Measurements from ENCODE around the gene CNTNAP2.

Gene CNTNAP2

DNA sequence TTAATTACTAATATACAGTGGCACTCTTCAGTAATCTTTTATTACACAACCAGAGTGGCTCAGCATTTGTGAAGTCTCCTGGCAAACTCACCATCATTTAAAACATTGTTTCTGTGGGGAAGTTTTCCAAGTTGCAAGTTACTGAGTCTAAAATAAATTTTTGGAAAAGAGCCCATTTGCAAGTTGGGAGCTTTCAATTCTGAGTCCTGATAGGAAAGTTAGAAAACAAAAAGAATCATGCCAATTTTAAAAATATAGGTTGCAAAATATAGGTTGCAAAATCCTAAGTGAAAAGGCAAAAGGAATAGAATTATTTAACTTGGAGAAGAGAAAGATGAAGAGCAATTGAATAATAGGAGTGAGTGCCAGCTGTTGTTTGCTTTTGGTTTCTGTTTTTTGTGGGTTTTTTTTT is 2095.1 kb downstream of the CNTNAP2 start:
- DNase-seq (ENCODE audit: low read depth), result no peak

DNA sequence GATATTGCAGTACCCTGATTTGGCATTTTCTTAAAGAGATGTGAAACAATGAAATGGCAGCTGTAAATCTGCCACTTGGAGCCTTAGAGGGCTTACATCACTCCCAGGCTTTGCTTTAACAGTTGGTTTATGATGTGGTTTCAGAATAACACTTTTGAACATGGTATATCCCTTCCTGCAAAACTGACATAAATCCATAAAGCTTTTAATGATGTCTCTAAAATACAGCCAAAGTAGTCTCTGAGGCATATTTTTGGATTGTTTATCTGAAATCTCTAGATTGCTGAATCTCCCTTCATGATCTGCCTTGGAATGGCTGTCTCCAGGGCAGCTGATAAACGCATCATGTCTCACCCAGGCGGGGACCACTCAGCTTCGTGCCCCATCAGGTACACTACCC is 2096.1 kb downstream of the CNTNAP2 start:
- DNase-seq (ENCODE audit: low read depth), result no peak

DNA sequence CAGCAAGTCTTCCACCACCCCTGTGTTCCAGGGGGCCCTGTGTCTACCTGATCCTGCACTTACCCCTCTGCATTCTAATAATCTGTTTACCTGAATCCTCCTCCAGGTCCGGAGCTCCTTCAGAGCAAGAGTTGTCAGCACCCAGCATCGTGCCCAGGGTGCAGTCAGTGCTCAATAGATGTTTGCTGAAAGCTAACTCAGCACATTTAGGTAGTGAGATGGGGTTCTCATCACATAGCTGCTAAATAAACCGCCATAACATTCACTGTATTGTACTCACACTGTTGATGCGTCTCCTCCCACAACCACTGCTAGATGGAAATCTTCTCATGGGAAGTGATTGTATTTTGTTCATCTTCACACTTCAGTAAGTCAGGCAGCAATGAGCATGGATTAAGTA is 2097.5 kb downstream of the CNTNAP2 start:
- DNase-seq (ENCODE audit: low read depth), result no peak

DNA sequence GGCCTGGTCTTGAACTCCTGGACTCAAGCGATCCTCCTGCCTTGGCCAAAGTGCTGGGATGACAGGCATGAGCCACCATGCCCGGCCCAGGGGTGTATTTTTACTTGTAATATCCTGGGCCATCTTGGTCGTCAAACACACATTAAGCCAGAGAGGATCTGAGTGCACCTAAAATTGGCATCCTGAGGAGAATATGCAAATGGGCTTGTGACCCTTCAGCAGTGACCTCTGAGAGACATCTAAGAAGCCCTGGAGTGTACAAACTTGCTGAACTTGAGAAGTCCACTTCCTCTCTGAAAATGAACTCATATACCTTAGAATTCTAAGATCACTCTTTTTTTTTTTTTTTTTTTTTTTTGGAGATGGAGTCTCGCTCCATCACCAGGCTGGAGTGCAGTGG is 2102.0 kb downstream of the CNTNAP2 start:
- DNase-seq (ENCODE audit: low read depth), result no peak

DNA sequence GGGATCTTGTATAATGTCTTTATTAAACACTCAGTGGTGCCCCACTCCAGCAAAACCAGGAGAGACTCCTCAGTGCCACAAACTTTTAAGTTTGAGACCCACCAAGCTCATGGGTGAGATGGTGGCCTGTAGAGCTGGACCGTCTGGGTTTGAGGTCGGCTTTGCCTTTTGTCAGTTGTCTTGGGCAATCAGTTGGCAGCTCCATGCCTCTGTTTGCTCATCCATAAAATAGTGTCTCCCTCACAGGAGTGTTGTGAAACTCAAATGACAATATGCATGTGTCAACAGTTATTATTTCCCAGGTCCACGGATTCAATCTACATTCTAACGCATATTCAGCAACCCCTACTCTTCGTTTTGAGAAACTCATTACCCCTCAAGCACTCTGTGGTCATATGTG is 2106.1 kb downstream of the CNTNAP2 start:
- no peak for DNase-seq (ENCODE audit: low read depth)

DNA sequence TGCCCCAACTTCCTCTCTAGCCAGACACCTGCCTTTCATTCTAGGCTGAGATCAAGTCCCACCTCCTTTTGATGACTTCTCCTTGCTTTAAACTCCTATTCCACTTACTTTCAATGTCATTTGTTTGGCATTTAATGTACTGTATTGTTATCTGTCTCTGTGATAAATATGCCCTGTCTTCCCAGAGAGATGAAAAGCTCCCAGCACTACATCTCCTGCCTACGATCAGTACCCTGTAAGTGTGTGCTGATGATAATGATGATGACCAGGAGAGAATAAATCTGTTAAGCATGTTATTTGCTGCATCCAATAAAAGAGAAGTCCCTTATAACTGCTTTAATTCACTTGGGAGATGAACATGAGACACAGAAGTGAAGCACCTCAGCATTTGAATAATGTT is 2106.6 kb downstream of the CNTNAP2 start:
- no peak for DNase-seq (ENCODE audit: low read depth)

DNA sequence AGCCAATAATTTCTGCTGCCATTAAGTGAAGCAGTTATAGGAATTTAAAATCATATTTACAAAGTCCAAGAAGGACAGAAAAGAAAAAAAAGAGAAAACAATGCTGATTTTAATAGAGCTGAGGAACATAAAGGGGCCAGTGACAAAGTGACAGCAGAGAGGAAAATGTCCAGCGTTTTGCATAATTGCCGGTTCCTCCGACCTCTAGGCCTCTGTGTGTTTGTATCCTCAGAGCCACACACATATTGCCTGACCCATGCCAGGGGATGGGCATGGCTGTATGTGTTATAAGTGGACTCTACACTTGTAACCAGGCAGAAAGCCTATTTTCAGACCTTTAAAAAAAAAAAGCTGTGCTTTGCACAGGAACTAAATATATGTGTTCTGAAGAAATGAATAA is 2107.1 kb downstream of the CNTNAP2 start:
- no peak for DNase-seq (ENCODE audit: low read depth)

DNA sequence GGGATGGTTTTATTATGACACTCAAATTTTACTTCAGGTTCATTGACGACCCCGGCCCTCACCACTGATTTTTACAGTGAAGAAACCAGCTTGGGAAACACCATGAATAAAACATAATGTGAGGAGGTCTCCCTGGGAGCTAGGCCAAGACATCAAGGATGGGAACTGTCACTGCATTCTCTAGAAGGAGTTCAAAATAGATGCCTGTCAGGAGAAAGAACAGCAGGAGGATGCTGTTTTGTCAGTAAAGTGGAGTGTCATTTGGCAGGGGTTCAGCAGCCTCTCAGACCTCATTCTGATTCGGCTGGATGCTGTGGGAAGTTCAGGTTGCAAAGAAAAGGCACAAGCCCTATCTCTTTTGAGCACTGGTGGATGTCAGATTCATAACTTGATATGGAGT is 2113.7 kb downstream of the CNTNAP2 start:
- DNase-seq (ENCODE audit: low read depth), result no peak

DNA sequence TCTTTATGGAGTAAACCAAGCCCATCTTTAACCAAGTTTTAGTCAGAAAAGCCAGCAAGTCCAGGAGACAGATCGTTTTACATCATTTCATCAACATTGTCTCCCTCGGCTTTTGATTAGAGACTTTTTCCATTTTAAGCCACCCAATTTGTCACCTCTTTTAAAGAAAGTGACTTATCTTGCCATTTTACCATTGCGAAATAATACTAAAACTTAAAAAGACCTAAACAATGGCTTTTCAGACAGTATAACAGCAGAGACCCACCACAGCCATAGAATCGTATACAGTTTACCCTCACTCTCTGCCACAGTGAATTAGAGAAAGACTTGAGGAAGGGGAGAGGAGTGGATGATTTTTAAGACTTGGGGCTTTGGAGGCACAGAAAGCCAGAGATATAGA is 2114.3 kb downstream of the CNTNAP2 start:
- DNase-seq (ENCODE audit: low read depth), result no peak

DNA sequence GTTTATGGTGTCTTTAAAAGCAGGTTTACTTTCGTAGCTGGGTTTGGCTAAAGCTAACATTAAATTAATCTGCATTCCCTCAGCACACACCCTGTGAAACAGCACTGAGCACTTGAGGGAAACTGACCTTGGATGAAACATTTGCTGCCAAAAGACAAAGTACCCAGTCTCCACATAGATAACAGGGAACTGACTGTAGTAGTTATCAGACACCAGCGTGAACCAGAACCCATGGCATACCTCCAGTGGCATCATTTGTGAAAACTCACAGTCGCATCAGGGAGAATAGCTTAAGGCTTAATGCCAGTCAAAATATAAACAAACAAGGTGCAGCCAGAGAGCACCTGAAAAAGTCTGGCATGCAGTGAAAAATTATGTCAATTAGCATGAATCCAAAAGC is 2116.2 kb downstream of the CNTNAP2 start:
- no peak for DNase-seq (ENCODE audit: low read depth)

DNA sequence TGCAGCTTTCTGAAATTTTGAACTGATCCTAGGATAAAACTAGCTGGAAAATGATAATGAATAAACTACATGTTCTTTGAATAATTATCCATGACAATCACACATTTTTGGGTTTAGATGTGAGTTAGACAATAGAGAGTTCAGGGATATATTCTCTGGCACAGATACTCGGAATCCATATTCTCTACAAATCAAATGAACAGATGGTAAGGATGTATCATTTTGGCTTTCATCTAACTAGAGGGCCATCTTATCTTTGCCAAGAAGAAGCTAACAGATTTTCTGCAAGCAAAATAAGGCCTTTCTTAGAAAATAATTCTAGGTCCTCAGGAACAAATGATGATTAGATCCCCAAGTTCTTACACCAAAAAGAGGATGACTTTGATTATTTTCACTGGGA is 2118.1 kb downstream of the CNTNAP2 start:
- no peak for DNase-seq (ENCODE audit: low read depth)

DNA sequence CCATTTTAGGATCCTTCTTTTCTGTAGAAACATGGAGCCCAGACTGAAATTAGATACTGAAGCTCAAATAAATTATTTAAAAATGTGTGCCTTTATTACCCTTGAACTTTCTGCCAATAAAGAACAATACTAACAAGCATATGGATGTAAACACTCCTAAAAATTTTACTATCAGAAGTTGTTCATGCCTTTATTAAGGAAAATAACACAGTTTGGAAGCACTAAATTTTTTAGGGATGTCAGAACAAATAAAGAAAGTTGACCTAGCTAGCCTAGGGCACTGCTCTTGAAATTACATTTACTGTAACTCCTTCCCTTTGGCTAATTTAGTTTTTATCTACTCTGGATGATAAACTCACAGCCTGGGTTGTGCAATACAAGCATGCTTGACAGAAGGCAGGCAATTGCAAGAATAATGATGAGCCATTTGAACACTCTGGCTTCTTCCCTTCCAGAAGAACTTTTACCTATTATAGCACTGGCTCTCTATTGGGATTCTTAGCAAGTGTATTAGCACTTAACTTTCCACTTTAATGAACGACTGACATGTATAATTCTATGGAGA is 2122.2 kb downstream of the CNTNAP2 start:
- peak; percentile 3 for DNase-seq (ENCODE audit: low read depth)

DNA sequence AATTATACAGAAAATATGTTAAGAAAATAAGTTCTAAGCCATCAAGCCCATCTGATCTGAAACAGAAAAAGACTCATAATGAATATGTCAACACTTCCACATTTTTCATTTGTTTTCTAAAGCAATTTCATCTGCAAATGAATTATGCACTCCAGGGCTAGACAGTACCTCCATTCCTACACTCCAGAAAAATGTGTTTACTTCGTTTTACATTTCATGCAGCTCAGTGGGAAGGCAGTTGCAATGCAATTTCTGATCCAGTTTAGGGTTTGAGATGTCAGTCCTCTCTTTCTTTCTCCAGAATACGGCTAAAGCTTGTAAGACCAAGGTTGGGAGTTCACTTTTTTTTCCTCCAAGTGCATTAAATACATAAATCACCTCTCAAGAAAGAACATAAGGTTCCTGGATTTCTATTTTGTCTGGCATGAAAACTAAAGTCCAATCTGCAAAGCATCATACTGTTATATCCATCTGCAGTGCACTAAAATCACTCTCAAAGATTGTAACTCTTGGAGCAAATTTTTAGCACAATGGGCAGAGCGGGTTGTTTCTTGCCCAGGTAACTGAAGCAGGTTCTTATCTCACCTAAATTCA is 2125.2 kb downstream of the CNTNAP2 start:
- DNase-seq (ENCODE audit: low read depth), result no peak

DNA sequence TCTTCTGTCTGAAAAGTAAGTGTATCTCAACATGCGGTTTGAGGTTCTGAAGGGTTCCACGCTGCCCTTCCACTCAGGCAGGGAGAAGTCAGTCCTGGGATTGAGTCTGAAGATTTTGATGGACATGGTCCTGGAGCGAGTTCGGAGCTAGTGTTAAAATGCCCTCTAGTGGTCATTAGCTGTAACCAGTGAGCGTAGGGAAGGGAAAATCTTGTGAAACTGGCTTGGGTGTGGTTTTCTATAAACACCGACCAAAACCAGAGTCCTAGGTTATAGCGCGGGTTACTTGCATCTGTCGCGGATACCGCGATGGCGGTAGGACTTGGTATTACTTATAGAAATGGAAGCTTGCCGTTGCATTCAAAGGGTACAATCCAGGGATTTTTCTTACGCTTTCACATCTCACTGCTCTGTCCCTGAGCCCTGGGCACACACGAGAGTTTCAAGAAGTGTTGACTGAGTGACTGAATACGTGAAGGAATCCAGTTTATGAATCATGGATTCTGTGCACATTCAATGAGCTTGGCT is 2125.8 kb downstream of the CNTNAP2 start:
- DNase-seq (ENCODE audit: low read depth), result peak; percentile 48

DNA sequence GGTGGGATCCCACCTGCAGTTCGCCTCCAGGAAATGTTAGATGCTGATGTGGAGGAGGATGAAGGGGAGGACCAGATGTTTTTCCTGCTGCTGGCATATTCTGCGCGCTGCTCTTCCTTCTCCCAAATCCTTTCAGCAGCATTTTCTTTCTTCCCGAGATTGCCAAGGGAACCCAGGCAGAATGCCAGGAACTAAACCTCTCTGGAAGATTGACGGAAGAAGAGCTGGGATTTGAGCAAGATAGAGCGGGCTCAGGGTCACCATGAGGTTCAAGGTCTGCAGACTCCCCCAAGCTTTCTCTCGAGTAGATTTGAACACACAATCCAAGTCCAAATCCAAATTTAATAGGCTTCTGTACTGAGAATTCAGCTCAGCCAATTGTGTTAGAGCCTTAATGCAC is 2128.8 kb downstream of the CNTNAP2 start:
- no peak for DNase-seq (ENCODE audit: low read depth)

DNA sequence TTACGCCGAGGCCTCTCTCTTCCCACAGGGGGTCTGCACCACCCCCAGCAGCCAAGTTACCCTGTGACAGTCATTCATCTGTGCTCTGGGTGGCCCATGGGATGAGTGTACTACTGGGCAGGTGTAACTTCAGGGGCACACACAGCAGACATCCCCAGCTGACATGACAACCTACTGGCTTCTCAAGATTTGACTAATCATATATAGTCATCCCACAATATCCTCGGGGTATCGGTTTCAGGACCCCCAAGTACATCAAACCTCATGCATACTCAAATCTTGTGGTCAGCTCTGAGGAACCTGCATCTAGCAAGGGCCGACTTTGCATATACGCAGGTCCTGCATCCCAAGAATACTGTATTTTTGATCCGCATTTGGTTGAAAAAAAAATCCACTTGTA is 2137.0 kb downstream of the CNTNAP2 start:
- no peak for DNase-seq (ENCODE audit: low read depth)

DNA sequence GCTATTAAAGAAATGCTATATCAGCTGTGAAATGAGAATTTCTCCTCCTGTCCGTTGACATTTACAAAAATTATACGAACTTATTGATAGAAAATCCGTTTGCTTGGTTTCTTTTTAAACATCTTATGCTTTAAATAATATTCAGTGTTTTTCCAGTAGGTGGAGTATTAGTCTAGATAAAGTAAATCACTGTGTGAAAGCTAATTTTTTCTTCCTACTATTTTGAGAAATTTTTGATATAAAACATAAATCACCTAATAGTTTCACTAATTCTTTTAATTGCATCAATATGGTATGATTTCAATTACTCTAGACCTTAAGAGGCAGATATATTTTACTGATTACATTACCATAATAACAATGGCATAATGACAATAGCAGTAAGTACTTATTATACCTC is 2138.7 kb downstream of the CNTNAP2 start:
- DNase-seq (ENCODE audit: low read depth), result no peak

DNA sequence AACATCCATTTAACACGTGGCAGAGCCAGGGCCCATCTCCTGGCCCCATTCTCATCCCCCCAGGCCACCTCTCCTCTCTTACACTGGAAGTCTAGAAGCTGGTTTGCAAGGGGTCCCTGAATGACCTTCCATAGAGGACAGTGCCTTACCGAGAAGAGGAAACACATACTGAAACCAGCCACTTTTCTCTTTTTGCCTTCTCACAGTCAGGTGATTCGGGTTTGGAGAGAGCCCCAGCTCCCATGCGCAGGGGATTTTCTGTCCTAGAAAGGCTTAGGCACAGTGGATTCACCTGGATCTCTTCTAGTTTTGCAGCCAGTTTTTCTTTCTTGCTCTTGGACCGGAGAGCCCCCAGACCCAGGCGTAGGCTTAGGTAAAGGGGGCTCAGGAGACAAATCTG is 2139.8 kb downstream of the CNTNAP2 start:
- DNase-seq (ENCODE audit: low read depth), result no peak

DNA sequence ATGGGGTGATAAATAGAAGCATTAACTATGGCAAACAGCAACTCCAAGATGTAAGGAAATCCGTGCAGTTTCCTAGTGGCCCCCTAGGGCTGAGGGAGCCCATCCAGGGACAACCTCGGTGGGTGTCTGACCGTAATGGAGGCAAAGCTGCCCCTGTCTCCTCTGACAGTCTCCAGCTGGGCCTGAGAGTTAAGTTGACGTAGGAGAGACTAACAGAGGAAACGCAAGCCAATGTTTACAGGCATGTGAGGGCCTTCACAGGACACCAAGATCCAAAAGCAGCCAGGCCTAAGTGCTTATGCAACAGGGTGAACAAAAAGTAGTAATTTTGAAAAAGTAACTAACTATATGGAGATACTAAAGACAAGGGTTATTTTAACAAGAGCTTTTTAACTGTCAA is 2144.0 kb downstream of the CNTNAP2 start:
- DNase-seq (ENCODE audit: low read depth), result no peak

DNA sequence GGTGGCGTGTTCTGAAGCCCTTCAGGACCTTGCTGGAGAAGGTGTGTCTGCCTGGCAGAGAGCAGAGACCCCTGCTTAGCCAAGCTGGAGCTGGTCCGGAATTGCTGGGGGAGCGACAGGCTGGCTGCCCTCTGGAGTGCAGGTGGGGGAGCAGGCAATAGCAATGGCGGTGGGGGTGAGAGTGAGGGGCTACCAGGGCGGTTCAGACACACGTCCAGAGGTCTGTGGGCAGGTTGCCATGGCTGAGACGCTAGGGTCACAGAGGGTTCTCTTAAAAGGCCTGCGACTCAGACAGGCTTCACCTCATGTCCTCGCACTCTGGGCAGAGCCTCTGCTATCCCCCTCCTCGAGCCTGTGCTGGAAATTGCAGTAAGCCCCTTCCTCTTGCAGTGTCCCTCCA is 2144.9 kb downstream of the CNTNAP2 start:
- DNase-seq (ENCODE audit: low read depth), result no peak

DNA sequence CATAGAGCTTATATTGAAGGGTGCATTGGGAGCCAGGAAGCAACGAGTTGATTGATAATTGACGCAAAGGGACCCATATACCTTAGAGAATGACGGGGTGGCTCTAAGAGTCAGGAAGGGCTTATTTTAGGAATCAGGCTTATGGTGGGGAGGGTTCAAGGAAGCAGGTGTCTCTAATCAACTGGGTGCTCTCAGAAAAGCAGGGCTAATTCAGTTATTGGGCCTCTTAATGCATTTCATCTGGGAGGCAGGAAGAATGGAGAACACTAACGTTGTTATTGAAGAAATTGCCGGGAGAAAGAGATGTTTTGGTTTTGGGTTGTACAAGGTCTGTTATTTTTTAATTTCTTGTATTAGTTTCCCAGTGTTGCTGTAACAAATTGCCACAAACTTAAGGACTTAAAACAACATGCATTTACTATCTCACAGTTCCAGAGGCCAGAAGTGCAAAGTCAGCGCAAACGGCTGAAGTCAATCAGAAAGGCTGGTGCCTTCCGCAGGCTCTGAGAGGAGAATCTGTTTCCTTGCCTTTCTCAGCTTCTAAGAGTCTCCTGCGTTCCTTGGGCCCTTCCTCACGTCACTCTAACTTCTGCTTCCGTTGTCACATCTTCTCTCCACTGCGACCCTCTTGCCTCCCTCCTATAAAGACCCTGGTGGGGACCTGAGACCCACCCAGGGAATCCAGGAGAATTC is 2145.5 kb downstream of the CNTNAP2 start:
- no peak for DNase-seq (ENCODE audit: low read depth)

DNA sequence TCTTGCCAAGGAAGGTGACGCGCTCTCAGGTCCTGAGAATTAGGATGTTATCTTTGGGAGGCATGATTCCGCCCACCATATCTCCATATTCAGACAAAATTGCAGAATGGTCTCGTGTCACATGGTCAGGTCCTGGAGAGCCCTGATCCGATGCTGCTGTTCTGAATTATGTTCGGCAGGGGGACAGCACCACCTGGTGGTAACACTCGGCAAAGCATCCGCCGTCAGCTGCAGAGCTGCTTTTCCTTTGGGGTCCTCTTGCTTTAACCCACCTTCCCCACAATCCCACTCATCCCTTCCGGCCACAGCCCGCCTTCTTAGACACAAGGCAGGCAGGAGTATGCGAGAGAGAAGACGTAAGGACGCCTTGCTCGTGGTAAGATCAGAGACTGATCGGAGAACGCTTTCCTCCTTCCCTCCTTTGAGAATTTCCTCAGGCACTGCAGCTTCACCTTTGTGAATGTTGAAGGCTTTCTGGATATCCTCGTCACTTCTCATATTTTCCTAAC is 2146.2 kb downstream of the CNTNAP2 start:
- DNase-seq (ENCODE audit: low read depth), result peak; percentile 26

DNA sequence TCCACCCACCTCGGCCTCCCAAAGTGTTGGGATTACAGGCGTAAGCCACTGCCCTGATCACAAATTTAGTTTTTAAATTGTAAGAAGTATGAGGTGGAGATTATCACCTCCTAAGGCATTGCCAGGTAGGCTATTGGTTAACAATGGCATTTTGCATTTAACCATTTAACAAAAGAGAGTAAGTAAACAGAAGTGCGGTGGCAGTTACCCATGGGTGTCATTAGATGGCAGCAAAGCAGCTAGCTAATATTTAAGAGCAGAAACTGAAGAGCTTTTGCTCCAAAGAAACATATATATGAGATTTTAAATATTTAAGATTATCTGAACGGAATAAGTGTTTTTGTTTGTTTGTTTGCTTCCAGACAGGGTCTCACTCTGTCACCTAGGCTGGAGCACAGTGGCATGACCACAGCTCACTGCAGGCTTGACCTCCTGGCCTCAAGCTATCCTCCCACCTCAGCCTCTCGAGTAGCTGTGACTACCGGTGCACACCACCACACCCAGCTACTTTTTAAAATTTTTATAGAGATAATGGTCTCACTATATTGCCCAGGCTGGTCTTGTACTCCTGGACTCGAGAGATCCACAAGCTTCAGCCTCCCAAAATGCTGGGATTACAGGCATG is 2148.4 kb downstream of the CNTNAP2 start:
- DNase-seq (ENCODE audit: low read depth), result peak; percentile 47

Measured in iris pigment epithelial cell (primary cell).